HG03064 (cell line): ENCODE data around the gene KCNAB1.

Experiments used
- ATAC-seq: cut with Tn5 transposase; IDR thresholded peaks from one replicate; pipeline ENCODE4 v1.9.1; 2021; ENCODE audit warnings: low read depth; ENCODE audit not compliant: unreplicated experiment

Gene KCNAB1

DNA sequence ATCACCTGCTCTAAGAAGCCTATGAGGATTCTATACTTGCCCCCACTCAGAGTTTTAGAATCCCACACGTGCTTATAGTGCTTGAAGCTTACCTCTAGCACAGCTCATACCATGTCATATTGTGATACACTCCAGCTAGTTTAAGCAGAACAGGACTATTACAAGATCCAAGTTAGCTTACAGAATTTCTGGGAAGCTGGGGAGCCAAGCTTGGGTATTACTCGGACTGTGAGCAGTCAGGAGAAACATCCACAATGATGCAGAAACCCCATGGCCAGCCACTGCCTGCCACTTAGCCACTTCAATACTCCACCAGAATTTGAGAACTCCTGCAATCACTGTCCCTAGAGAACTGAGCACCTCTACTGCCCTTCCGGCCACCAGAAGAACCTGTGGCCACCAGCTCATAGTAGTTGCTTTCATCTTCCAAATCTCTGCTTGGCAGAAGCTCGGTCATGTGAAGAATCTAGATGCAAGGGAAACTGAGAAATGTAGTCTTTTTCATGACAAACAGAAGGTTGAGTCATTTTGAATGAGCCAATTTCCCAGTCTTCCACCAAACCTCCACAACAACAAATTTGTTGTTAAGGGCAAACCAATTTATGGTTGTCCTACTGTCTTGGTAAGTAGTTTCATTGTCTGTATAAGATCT lies 462.3 kb downstream of the KCNAB1 start:
- ATAC-seq = peak; percentile 89

DNA sequence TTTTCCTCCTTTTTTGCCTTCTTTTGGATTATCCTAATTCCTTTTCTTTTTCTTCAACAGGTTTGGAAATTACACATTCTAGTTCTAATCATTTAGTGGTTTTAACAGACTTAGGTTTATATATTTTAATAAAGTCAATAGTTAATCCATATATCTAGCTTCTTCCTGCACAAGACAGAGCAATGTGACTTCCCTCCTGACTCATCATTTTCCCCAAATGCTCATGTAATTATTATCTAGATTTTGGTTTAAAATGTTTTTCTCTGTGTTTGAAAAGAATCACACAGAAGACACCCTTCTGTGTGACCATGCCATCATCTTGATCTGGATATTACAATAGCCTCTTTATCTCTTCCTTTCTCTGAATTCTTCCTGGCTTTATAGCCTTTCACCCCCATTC lies 463.1 kb downstream of the KCNAB1 start:
- no peak for ATAC-seq

DNA sequence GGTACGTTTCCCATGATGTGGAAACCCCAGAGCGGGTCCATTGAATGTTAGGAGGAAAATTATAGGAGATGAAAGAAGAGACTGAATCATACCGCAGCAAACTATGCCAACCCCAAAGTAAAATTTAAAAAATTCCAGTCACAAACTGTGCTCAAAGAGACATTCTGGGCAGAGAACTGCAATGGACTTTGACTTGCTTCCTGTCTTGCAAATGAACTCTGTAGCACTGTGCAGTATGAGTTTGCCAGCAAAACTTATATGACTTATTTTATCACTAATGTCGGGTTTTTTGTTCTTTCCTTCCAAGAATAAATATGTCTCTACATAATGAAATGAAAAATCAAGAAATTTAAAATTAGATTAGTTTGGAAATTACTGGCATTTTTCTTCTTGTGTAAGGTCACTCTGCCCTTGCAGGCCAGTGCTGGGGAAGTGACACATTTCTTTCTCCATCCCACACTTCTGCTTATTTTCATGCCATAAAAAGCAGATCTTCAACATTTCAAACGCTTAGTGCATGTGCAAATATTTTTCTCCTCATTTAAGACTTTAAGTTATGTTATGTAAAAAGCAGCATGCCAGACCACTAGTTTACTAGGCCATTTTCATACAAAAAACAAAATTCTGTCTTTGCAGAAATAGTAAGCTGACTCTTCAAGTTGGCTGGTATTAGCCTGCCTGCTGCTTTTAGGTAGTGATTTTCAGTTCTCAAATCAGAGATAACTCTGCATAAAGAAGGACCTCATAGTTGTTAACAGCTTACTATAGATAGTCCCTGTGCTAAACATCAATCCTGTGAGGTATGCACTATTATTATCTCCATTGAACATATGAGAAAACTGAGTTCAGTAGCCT lies 466.8 kb downstream of the KCNAB1 start:
- ATAC-seq = no peak

DNA sequence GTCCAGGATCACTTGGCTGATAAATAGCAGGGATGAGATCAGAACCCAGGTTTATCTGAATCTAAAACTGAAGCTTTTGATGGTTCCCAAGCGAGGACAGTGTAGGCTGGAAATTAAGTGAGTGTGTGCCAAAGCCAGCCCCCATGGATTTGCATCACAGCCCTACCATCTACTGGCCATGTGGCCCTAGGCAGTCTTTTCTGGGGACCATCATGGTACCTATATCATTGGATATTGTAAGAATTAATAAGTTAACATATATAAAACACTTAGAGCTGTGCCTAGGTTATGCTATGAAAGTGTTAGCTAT lies 467.3 kb downstream of the KCNAB1 start:
- no peak for ATAC-seq
